Loucy (cell line): ENCODE measurements around the gene MEGF9.

Experiments
- H2AFZ ChIP-seq: fragments of 200-600 bp; sonication (generic); 2 replicates; pipeline ENCODE4 v1.6.0; 2016; ENCODE audit warnings: antibody characterized with exemption, mild to moderate bottlenecking, low read length, moderate library complexity
- H3F3A ChIP-seq: fragments of 200-600 bp; 2 replicates; pipeline ENCODE4 v1.6.0; 2016; ENCODE audit warnings: antibody characterized with exemption, low read depth, mild to moderate bottlenecking
- H3K27me3 ChIP-seq: fragments of 200-600 bp; sonication (generic); 2 replicates; pipeline ENCODE4 v1.6.1; 2014; ENCODE audit warnings: low read length, mild to moderate bottlenecking; ENCODE audit not compliant: insufficient read depth, poor library complexity, severe bottlenecking
- H3K36me3 ChIP-seq: fragments of 200-600 bp; sonication (generic); 2 replicates; pipeline ENCODE4 v1.6.1; 2016; ENCODE audit warnings: low read length; ENCODE audit not compliant: insufficient read depth
- H3K4me1 ChIP-seq: fragments of 200-600 bp; sonication (generic); 2 replicates; pipeline ENCODE4 v1.5.1; 2014; ENCODE audit warnings: low read length, mild to moderate bottlenecking; ENCODE audit not compliant: insufficient read depth, poor library complexity, severe bottlenecking
- H3K4me2 ChIP-seq: fragments of 200-600 bp; sonication (generic); 2 replicates; pipeline ENCODE4 v1.6.0; 2014; ENCODE audit warnings: antibody characterized with exemption, low read length, low read depth, mild to moderate bottlenecking; ENCODE audit not compliant: poor library complexity, severe bottlenecking
- H3K4me3 ChIP-seq: fragments of 200-600 bp; sonication (generic); 2 replicates; pipeline ENCODE4 v1.5.1; 2014; ENCODE audit warnings: low read length, mild to moderate bottlenecking, mixed read lengths; ENCODE audit not compliant: poor library complexity, severe bottlenecking
- H3K79me2 ChIP-seq: fragments of 200-600 bp; sonication (generic); 2 replicates; pipeline ENCODE4 v1.6.1; 2014; ENCODE audit warnings: low read length; ENCODE audit not compliant: insufficient read depth
- H3K9ac ChIP-seq: fragments of 200-600 bp; sonication (generic); 2 replicates; pipeline ENCODE4 v1.6.0; 2014; ENCODE audit warnings: mild to moderate bottlenecking, low read depth, low read length, moderate library complexity; ENCODE audit not compliant: poor library complexity, severe bottlenecking
- H3K9me2 ChIP-seq: fragments of 200-600 bp; sonication (generic); replicated peaks from 2 replicates; pipeline ENCODE4 v1.6.1; 2016; ENCODE audit warnings: low read depth, low read length, mixed read lengths
- H3K9me3 ChIP-seq: fragments of 200-600 bp; sonication (generic); 2 replicates; pipeline ENCODE4 v1.6.1; 2014; ENCODE audit warnings: mild to moderate bottlenecking, antibody characterized with exemption, low read length, low read depth; ENCODE audit not compliant: insufficient read depth
- H4K20me1 ChIP-seq: fragments of 200-600 bp; sonication (generic); 2 replicates; pipeline ENCODE4 v1.6.0; 2014; ENCODE audit warnings: antibody characterized with exemption, low read length, mild to moderate bottlenecking; ENCODE audit not compliant: insufficient read depth, poor library complexity, severe bottlenecking
- EZH2phosphoT487 ChIP-seq: fragments of 200-600 bp; IDR thresholded peaks from 2 replicates; pipeline ENCODE4 v1.6.1; 2018; ENCODE audit warnings: antibody characterized with exemption, mild to moderate bottlenecking, moderate library complexity, borderline replicate concordance
- TF ChIP-seq, protein P1 (sequence below): fragments of 200-600 bp; sonication (generic); conservative IDR thresholded peaks from 2 replicates; pipeline ENCODE4 v1.5.1; 2014; ENCODE audit warnings: mild to moderate bottlenecking, antibody characterized with exemption, low read length

The MEGF9 gene

DNA sequence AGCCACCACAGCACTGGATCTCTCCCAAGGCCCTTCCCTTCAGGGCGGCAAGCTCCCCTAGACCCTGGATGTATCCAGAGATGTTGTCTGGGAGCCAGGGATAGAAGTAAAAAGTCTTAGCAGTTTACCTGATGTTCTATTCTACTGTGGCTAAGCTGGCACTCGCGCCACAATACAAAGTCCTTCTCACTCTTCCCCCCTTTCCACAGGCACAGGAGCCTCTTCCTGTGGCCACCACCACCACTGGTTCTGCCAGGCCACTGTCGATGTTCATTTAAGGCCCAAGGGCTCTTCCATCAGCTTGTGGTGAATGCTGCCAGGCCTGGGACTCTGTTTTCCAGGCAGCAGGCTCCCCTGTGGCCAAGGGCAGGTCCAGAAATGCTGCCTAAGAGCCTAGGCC lies 33.7 kb downstream of the MEGF9 start:
- no peak overlapping the region for H3K4me3 ChIP-seq
- H3K9me2 ChIP-seq = no peaks in the 10 kb centered on the region
- H3K36me3 ChIP-seq = no peaks in the 10 kb centered on the region
- no peaks in the 10 kb centered on the region for H3K79me2 ChIP-seq
- H3K9me3 ChIP-seq = no peaks in the 10 kb centered on the region
- H3K27me3 ChIP-seq = no peaks in the 10 kb centered on the region
- H3K4me2 ChIP-seq = no peak overlapping the region
- no peak overlapping the region for H3K9ac ChIP-seq
- no peak overlapping the region for H2AFZ ChIP-seq
- H3K4me1 ChIP-seq = peaks cover 21% of the 10 kb centered on the region
- H4K20me1 ChIP-seq = no peaks in the 10 kb centered on the region
- TF ChIP-seq, protein P1, sequence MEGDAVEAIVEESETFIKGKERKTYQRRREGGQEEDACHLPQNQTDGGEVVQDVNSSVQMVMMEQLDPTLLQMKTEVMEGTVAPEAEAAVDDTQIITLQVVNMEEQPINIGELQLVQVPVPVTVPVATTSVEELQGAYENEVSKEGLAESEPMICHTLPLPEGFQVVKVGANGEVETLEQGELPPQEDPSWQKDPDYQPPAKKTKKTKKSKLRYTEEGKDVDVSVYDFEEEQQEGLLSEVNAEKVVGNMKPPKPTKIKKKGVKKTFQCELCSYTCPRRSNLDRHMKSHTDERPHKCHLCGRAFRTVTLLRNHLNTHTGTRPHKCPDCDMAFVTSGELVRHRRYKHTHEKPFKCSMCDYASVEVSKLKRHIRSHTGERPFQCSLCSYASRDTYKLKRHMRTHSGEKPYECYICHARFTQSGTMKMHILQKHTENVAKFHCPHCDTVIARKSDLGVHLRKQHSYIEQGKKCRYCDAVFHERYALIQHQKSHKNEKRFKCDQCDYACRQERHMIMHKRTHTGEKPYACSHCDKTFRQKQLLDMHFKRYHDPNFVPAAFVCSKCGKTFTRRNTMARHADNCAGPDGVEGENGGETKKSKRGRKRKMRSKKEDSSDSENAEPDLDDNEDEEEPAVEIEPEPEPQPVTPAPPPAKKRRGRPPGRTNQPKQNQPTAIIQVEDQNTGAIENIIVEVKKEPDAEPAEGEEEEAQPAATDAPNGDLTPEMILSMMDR = no peak
- TF ChIP-seq EZH2phosphoT487 = no peak
- H3F3A ChIP-seq = no peaks in the 10 kb centered on the region

DNA sequence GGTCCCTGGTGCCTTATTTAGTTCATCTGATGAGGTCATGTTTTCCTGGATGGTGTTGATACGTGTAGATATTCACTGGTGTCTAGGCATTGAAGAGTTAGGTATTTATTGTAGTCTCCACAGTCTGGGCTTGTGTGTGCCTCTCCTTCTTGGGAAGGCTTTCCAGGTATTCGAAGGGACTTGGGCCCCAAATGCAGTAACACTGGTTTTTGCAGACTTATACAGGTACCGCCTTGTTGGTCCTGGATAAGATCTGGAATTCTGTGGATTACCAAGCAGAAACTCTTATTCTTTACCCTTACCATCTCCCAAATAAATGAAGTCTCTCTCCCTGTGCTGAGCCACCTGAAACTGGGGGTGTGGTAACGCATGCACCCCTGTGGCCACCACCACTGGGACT lies 34.1 kb downstream of the MEGF9 start:
- H3K4me3 ChIP-seq = no peak overlapping the region
- H3K9me2 ChIP-seq = no peaks in the 10 kb centered on the region
- peaks cover 21% of the 10 kb centered on the region for H3K4me1 ChIP-seq
- TF ChIP-seq EZH2phosphoT487 = no peak
- TF ChIP-seq, protein P1 = no peak
- no peak overlapping the region for H2AFZ ChIP-seq
- H3K27me3 ChIP-seq = no peaks in the 10 kb centered on the region
- H3K9ac ChIP-seq = no peak overlapping the region
- no peaks in the 10 kb centered on the region for H3K9me3 ChIP-seq
- no peaks in the 10 kb centered on the region for H3F3A ChIP-seq
- H3K36me3 ChIP-seq = no peaks in the 10 kb centered on the region
- H3K79me2 ChIP-seq = no peaks in the 10 kb centered on the region
- no peaks in the 10 kb centered on the region for H4K20me1 ChIP-seq
- H3K4me2 ChIP-seq = no peak overlapping the region

GRCh38 chr9:120677965-120678364 lies 36.3 kb downstream of the MEGF9 start:
- Histone ChIP-seq H3K9me2 (no peaks in the 10 kb centered on the region), H3K9me3 (no peaks in the 10 kb centered on the region), H3K9ac (no peak overlapping the region), H3K27me3 (no peaks in the 10 kb centered on the region), H2AFZ (no peak overlapping the region), H3K4me1 (peaks cover 21% of the 10 kb centered on the region), H3K4me3 (no peak overlapping the region), H3K4me2 (no peak overlapping the region), H4K20me1 (no peaks in the 10 kb centered on the region), H3K36me3 (no peaks in the 10 kb centered on the region), H3F3A (no peaks in the 10 kb centered on the region), H3K79me2 (no peaks in the 10 kb centered on the region)
- no peak for TF ChIP-seq EZH2phosphoT487
- TF ChIP-seq, protein P1 = no peak
